Astrocyte (in vitro differentiated cells and primary cell): ENCODE data around the gene GCSAM.

ENCODE experiments used
- CTCF ChIP-seq: IDR thresholded peaks from 2 replicates; pipeline ENCODE4 v1.5.1; 2011; ENCODE audit warnings: low read depth, mild to moderate bottlenecking, inconsistent platforms, low read length, moderate library complexity; ENCODE audit not compliant: insufficient read depth
- EZH2 ChIP-seq: IDR thresholded peaks from 2 replicates; pipeline ENCODE4 v1.6.1; 2012; ENCODE audit warnings: mild to moderate bottlenecking, low read length, inconsistent platforms; ENCODE audit not compliant: insufficient read depth

GRCh38 chr3:112084980-112085705, 47.9 kb downstream of the GCSAM start:
- TF ChIP-seq CTCF (no peak), EZH2 (no peak)
